SK-N-SH (cell line): ENCODE measurements around the gene JAML. TPM values are rescaled to one million over a fixed set of nuclear protein-coding genes. Genes with fewer than 3 reads are reported as not detected.

Experiments
- CTCF ChIA-PET: fragments of 300-600, 350-600 bp; formaldehyde crosslinking; extraction: SDS; loops from one replicate; lab custom pipeline; 2021; lab: Yijun Ruan, JAX
- POLR2A ChIA-PET: fragments of 350-600 bp; sonication (Branson Sonifier 250); formaldehyde crosslinking; extraction: SDS; loops from one replicate; lab custom pipeline; 2020; ENCODE audit warnings: antibody characterized with exemption, inconsistent platforms; lab: Yijun Ruan, JAX
- DNase-seq: peaks from one replicate; pipeline ENCODE4 v3.0.0; 2012
- H2AFZ ChIP-seq: fragments of 200-600 bp; sonication (generic); 2 replicates; pipeline ENCODE4 v1.8.1; 2016; ENCODE audit warnings: antibody characterized with exemption, mild to moderate bottlenecking, low read depth
- H3F3A ChIP-seq: fragments of 200-600 bp; sonication (generic); replicated peaks from 2 replicates; pipeline ENCODE3; 2016; ENCODE audit warnings: antibody characterized with exemption, mild to moderate bottlenecking; ENCODE audit not compliant: insufficient read depth
- H3K27ac ChIP-seq, 2 experiments: fragments of 200-500 bp in 1 of 2; fragments of 200-600 bp in 1 of 2; sonication (Bioruptor generic) in 1 of 2; sonication (generic), shearing (Covaris generic) in 1 of 2; 2 replicates each; pipeline versions ENCODE4 v1.5.1 to v1.6.1; 2014 to 2016; ENCODE audit warnings: low read depth in 2 of 2, inconsistent platforms in 1 of 2, low read length in 1 of 2, mild to moderate bottlenecking in 1 of 2, mixed read lengths in 1 of 2
- H3K27me3 ChIP-seq: fragments of 200-600 bp; sonication (generic), shearing (Covaris generic); 2 replicates; pipeline ENCODE4 v1.6.1; 2016; ENCODE audit warnings: mixed run types; ENCODE audit not compliant: insufficient read depth
- H3K36me3 ChIP-seq, 2 experiments: fragments of 200-500 bp in 1 of 2; fragments of 200-600 bp in 1 of 2; sonication (Bioruptor generic) in 1 of 2; sonication (generic) in 1 of 2; replicated peaks in 1 of 2; 2 replicates each; pipeline versions ENCODE3 to v1.5.1; 2014 to 2016; ENCODE audit warnings: low read length in 1 of 2, mild to moderate bottlenecking in 1 of 2; ENCODE audit not compliant: insufficient read depth in 2 of 2, control insufficient read depth in 1 of 2
- H3K4me1 ChIP-seq, 2 experiments: fragments of 200-500 bp in 1 of 2; fragments of 200-600 bp in 1 of 2; sonication (Bioruptor generic) in 1 of 2; sonication (generic), shearing (Covaris generic) in 1 of 2; 2 replicates each; pipeline versions ENCODE4 v1.5.1 to v1.6.1; 2014 to 2016; ENCODE audit warnings: low read depth in 1 of 2, low read length in 1 of 2, mixed run types in 1 of 2; ENCODE audit not compliant: insufficient read depth in 2 of 2, control insufficient read depth in 1 of 2
- H3K4me2 ChIP-seq: fragments of 200-600 bp; sonication (generic), shearing (Covaris generic); 2 replicates; pipeline ENCODE4 v1.6.1; 2017; ENCODE audit warnings: mixed run types
- H3K4me3 ChIP-seq, 2 experiments: fragments of 200-500 bp in 1 of 2; fragments of 200-600 bp in 1 of 2; sonication (Bioruptor generic) in 1 of 2; sonication (generic), shearing (Covaris generic) in 1 of 2; 2 replicates each; pipeline versions ENCODE4 v1.5.1 to v1.8.1; 2014 to 2016; ENCODE audit warnings: low read depth in 2 of 2, inconsistent platforms in 1 of 2, low read length in 1 of 2, mild to moderate bottlenecking in 1 of 2, mixed read lengths in 1 of 2, moderate library complexity in 1 of 2
- H3K79me2 ChIP-seq: fragments of 200-600 bp; sonication (generic); 2 replicates; pipeline ENCODE4 v1.8.1; 2017; ENCODE audit warnings: mild to moderate bottlenecking; ENCODE audit not compliant: insufficient read depth
- H3K9ac ChIP-seq: fragments of 200-600 bp; sonication (generic); 2 replicates; pipeline ENCODE4 v1.6.1; 2017; ENCODE audit warnings: mixed run types
- H3K9me2 ChIP-seq: fragments of 200-600 bp; sonication (generic); 2 replicates; pipeline ENCODE4 v1.6.1; 2017; ENCODE audit warnings: mixed run types
- H3K9me3 ChIP-seq: fragments of 200-600 bp; sonication (generic); 2 replicates; pipeline ENCODE4 v1.6.1; 2017; ENCODE audit warnings: mixed run types, mild to moderate bottlenecking, moderate library complexity
- H4K20me1 ChIP-seq: fragments of 200-600 bp; sonication (generic); 2 replicates; pipeline ENCODE4 v1.6.1; 2017; ENCODE audit warnings: mild to moderate bottlenecking, mixed run types; ENCODE audit not compliant: insufficient read depth
- EP300 ChIP-seq, 2 experiments: IDR thresholded peaks; 2 replicates each; pipeline versions ENCODE4 v1.4.0 to v1.6.1; 2012; ENCODE audit warnings: borderline replicate concordance in 1 of 2, low read depth in 1 of 2, low read length in 1 of 2
- GATA2 ChIP-seq: sonication (generic); formaldehyde crosslinking; IDR thresholded peaks from 2 replicates; pipeline ENCODE4 v1.5.0; 2020; ENCODE audit warnings: mild to moderate bottlenecking, missing genetic modification reagents
- MEF2A ChIP-seq: IDR thresholded peaks from 2 replicates; pipeline ENCODE4 v1.4.0; 2012; ENCODE audit warnings: low read depth, borderline replicate concordance
- PBX3 ChIP-seq: IDR thresholded peaks from 2 replicates; pipeline ENCODE4; 2012
- RCOR1 ChIP-seq: fragments of 150-350 bp; IDR thresholded peaks from 2 replicates; pipeline ENCODE4 v1.6.1; 2017; ENCODE audit warnings: antibody characterized with exemption, low read length
- REST ChIP-seq: IDR thresholded peaks from 2 replicates; pipeline ENCODE4 v1.6.1; 2012; ENCODE audit warnings: mild to moderate bottlenecking, low read depth, low read length, moderate library complexity
- RFX5 ChIP-seq: IDR thresholded peaks from 2 replicates; pipeline ENCODE4 v1.6.1; 2012; ENCODE audit warnings: mild to moderate bottlenecking, improper control_type of control experiment, low read length
- USF1 ChIP-seq: IDR thresholded peaks from 2 replicates; pipeline ENCODE4 v1.4.0; 2012; ENCODE audit warnings: low read depth, borderline replicate concordance
- YY1 ChIP-seq: IDR thresholded peaks from 2 replicates; pipeline ENCODE4 v1.4.0; 2012; ENCODE audit warnings: low read depth, mild to moderate bottlenecking
- WGBS: methylation state at CpG from one replicate; pipeline ENCODE4 v1.1.6; 2017; ENCODE audit warnings: low lambda C conversion rate; 5-methylcytosine and 5-hydroxymethylcytosine counted together
- polyA plus RNA-seq, 3 experiments: library from polyadenylated mRNA; depleted of rRNA; stranded (reverse); fragments of >200 nt; gene quantifications; 2 replicates each; pipeline ENCODE4 v1.2.3, GENCODE V29; 2012

Gene JAML
- polyA plus RNA-seq, 1 of the 3 experiments (the other 2 are of a cell fraction) = not detected

- CTCF ChIA-PET = interaction anchor here (1.4 to 6.0 kb wide), 6 partner anchors 9 to 97 kb away, joined by 3 to 84 read pairs (median 10); partner anchors contain the start of gene MPZL3
- 100% methylated on average over 1 of the region's 1 CpG for WGBS
These were observed 70.2 kb downstream of the JAML start for GRCh38 chr11:118154641-118155040.

More at GRCh38 chr11:118154641-118155040, 70.2 kb downstream of the JAML start:
- Histone ChIP-seq H4K20me1 (no peaks in the 10 kb centered on the region), H3K36me3 (no peaks in the 10 kb centered on the region), H3K9me2 (no peaks in the 10 kb centered on the region), H3F3A (no peaks in the 10 kb centered on the region), H3K79me2 (no peaks in the 10 kb centered on the region), H3K9me3 (no peaks in the 10 kb centered on the region), H3K4me3 (no peak overlapping the region), H3K27me3 (peaks cover 77% of the 10 kb centered on the region), H3K4me1 (peaks cover 0 to 16% of the 10 kb centered on the region in 2 experiments; a peak in 1 of 4 replicates), H2AFZ (no peak overlapping the region), H3K4me2 (no peak overlapping the region), H3K27ac (no peak overlapping the region), H3K9ac (no peak overlapping the region)
- DNase-seq = no peak
- POLR2A ChIA-PET = no interaction called here
- TF ChIP-seq MEF2A (no peak), PBX3 (no peak), GATA2 (CRISPR knock-in tag) (no peak), USF1 (no peak), EP300 (IDR thresholded peaks at IDR 0.05; ENCODE audit: borderline replicate concordance in 1 of 2, low read depth in 1 of 2, low read length in 1 of 2) (no peak), RCOR1 (no peak), REST (no peak), YY1 (no peak), RFX5 (no peak)
